Inferior parietal cortex (tissue), 1 donor: Measurements from ENCODE around the gene CCDC87.
A peak's percentile ranks its signal among the peaks of the same experiment; 100 is the strongest.

Experiments used
- DNase-seq: peaks from one replicate; pipeline ENCODE4 v3.0.0-alpha.2; 2016; ENCODE audit errors: extremely low spot score

CCDC87 gene

GRCh38 chr11:66581261-66581660 lies 11.6 kb downstream of the CCDC87 start:
- DNase-seq = no peak

- no peak for DNase-seq
Measured at GRCh38 chr11:66580803-66581202, 12.1 kb downstream of the CCDC87 start.

GRCh38 chr11:66579017-66579606 lies 13.8 kb downstream of the CCDC87 start:
- DNase-seq = peak; percentile 72

GRCh38 chr11:66570850-66571180 lies 22.0 kb downstream of the CCDC87 start:
- no peak for DNase-seq

- DNase-seq = no peak
Measured at GRCh38 chr11:66570079-66570849, 22.6 kb downstream of the CCDC87 start.

- no peak for DNase-seq
Measured at GRCh38 chr11:66569076-66569475, 23.8 kb downstream of the CCDC87 start.

- peak; percentile 94 for DNase-seq
Measured at GRCh38 chr11:66568124-66568916, 24.5 kb downstream of the CCDC87 start, which contains the start of gene CTSF. Gene CTSF, minus strand, starts transcription at chr11:66568606. Its CDS starts 120 bp downstream, at chr11:66568486.

GRCh38 chr11:66567787-66568123 lies 25.1 kb downstream of the CCDC87 start:
- DNase-seq = no peak

- no peak for DNase-seq
Measured at GRCh38 chr11:66566221-66566620, 26.6 kb downstream of the CCDC87 start.

- no peak for DNase-seq
Measured at GRCh38 chr11:66564984-66565383, 27.9 kb downstream of the CCDC87 start.

- no peak for DNase-seq
Measured at GRCh38 chr11:66564538-66564937, 28.3 kb downstream of the CCDC87 start.

GRCh38 chr11:66563832-66564231 lies 29.0 kb downstream of the CCDC87 start:
- no peak for DNase-seq

GRCh38 chr11:66562907-66563583 lies 29.8 kb downstream of the CCDC87 start:
- DNase-seq = no peak

- no peak for DNase-seq
Measured at GRCh38 chr11:66562275-66562674, 30.6 kb downstream of the CCDC87 start.

- no peak for DNase-seq
Measured at GRCh38 chr11:66561975-66562248, 31.0 kb downstream of the CCDC87 start.

- DNase-seq = no peak
Measured at GRCh38 chr11:66561178-66561974, 31.5 kb downstream of the CCDC87 start.

GRCh38 chr11:66559866-66560676 lies 32.8 kb downstream of the CCDC87 start:
- no peak for DNase-seq

GRCh38 chr11:66559142-66559865 lies 33.6 kb downstream of the CCDC87 start:
- no peak for DNase-seq

GRCh38 chr11:66557733-66558326 lies 35.0 kb downstream of the CCDC87 start:
- no peak for DNase-seq

GRCh38 chr11:66556086-66556485 lies 36.8 kb downstream of the CCDC87 start:
- no peak for DNase-seq
